Breast epithelium (tissue), 4 donors: Measurements from ENCODE around the gene AZGP1. TPM values are rescaled to one million over a fixed set of nuclear protein-coding genes. Genes with fewer than 3 reads are reported as not detected.

ENCODE experiments used
- DNase-seq, 2 donors: peaks; one replicate each; pipeline ENCODE4 v3.0.0-alpha.2; 2019; ENCODE audit warnings: low spot score in 2 of 2
- H3K27ac ChIP-seq, 2 donors: fragments of 200-600 bp; sonication (generic) in 1 of 2; one replicate each; pipeline ENCODE4 v1.5.1; 2016 to 2019; ENCODE audit warnings: mild to moderate bottlenecking in 1 of 2
- H3K27me3 ChIP-seq, 2 donors: fragments of 200-600 bp; sonication (generic) in 1 of 2; one replicate each; pipeline versions ENCODE4 v1.5.1 to v1.6.0; 2017 to 2019; ENCODE audit warnings: control low read depth in 1 of 2, mild to moderate bottlenecking in 1 of 2
- H3K36me3 ChIP-seq: fragments of 200-600 bp; one replicate; pipeline ENCODE4 v1.5.1; 2019
- H3K4me1 ChIP-seq, 2 donors: fragments of 200-600 bp; sonication (generic); one replicate each; pipeline ENCODE4 v1.5.1; 2016 to 2019; ENCODE audit warnings: control low read depth in 1 of 2
- H3K4me3 ChIP-seq, 3 donors: fragments of 200-600 bp; sonication (generic); 1 replicate in 2 of 3; 2 replicates in 1 of 3; pipeline ENCODE4 v1.5.1; 2016 to 2019; ENCODE audit warnings: mild to moderate bottlenecking in 3 of 3, moderate library complexity in 2 of 3
- H3K9me3 ChIP-seq, 2 donors: fragments of 200-600 bp; sonication (generic) in 1 of 2; one replicate each; pipeline ENCODE4 v1.5.1; 2016 to 2019; ENCODE audit warnings: control low read depth in 1 of 2
- CTCF ChIP-seq, 3 donors: fragments of 450-650 bp; IDR thresholded peaks; one replicate each; pipeline ENCODE4 v1.5.1; 2016 to 2017; ENCODE audit warnings: antibody characterized with exemption in 3 of 3, mild to moderate bottlenecking in 3 of 3, moderate library complexity in 3 of 3
- POLR2A ChIP-seq: fragments of 450-650 bp; IDR thresholded peaks from one replicate; pipeline ENCODE4 v1.6.1; 2016; ENCODE audit warnings: antibody characterized with exemption, mild to moderate bottlenecking, moderate library complexity
- POLR2AphosphoS5 ChIP-seq, 3 donors: sonication (generic); formaldehyde crosslinking; IDR thresholded peaks; one replicate each; pipeline ENCODE4 v1.6.1; 2017; ENCODE audit warnings: antibody characterized with exemption in 3 of 3
- intact Hi-C: fragments of 100-400 bp; cut with DNase I; formaldehyde crosslinking; loops from one replicate; pipeline ENCODE4 v1.15.1; 2023; ENCODE audit warnings: low total_unique reads
- total RNA-seq, 3 donors: library from RNA; depleted of rRNA; stranded (reverse); fragments of >200 nt; gene quantifications; one replicate each; pipeline ENCODE4 v1.1.0, GENCODE V29; 2016

Gene AZGP1
- total RNA-seq, 3 donors from 2014 or later = 40.0 to 4,981 (median 3,161) TPM

- intact Hi-C loops = no loop called here
- peaks cover 0 to 6% of the 10 kb centered on the region in 2 donors for H3K4me1 ChIP-seq
- H3K4me3 ChIP-seq = no peak overlapping the region
- no peak overlapping the region for H3K27ac ChIP-seq
- no peaks in the 10 kb centered on the region for H3K27me3 ChIP-seq
- no peak for TF ChIP-seq POLR2A
- no peak for TF ChIP-seq CTCF (IDR thresholded peaks at IDR 0.05)
- H3K9me3 ChIP-seq = no peaks in the 10 kb centered on the region
- H3K36me3 ChIP-seq = no peaks in the 10 kb centered on the region
- no peak for DNase-seq
Measured at GRCh38 chr7:99923200-99923599, 52.6 kb downstream of the AZGP1 start.

DNA sequence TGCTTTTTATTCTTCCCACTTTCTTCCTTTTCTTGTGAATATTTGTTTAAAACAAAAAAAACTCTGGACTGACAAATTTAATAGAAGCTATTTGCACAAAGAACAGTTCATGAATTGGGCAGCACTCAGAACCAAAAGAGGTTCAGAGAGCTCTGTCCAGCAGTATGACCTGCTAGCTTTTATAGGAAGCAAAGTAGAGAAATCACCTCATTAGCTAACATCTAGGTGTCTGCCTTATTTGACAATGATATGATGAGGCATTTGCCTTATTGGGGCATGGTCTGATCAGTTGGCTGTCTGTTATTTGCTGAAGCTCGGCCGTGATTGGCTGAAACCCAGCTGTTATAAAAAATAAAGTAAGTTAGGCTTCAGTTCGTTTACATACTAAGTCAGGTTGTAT, 55.7 kb downstream of the AZGP1 start:
- H3K27me3 ChIP-seq = no peaks in the 10 kb centered on the region
- H3K4me3 ChIP-seq = peak overlapping the region; percentile 80 to 98 (median 95)
- no peak for DNase-seq
- no peaks in the 10 kb centered on the region for H3K36me3 ChIP-seq
- H3K9me3 ChIP-seq = no peaks in the 10 kb centered on the region
- TF ChIP-seq CTCF (IDR thresholded peaks at IDR 0.05) = no peak
- no peak for TF ChIP-seq POLR2AphosphoS5 (IDR thresholded peaks at IDR 0.05)
- peaks cover 6 to 28% of the 10 kb centered on the region in 2 donors for H3K4me1 ChIP-seq
- intact Hi-C loops = no loop called here
- H3K27ac ChIP-seq = peak overlapping the region; percentile 94

GRCh38 chr7:99919814-99920112, 56.1 kb downstream of the AZGP1 start:
- Histone ChIP-seq H3K27me3 (no peaks in the 10 kb centered on the region), H3K27ac (peak overlapping the region; percentile 94), H3K36me3 (no peaks in the 10 kb centered on the region), H3K4me1 (peaks cover 6 to 28% of the 10 kb centered on the region in 2 donors), H3K9me3 (no peaks in the 10 kb centered on the region), H3K4me3 (peak overlapping the region; percentile 80 to 98 (median 95))
- intact Hi-C loops = loop anchor here (10.0 kb wide), 1 partner anchor 75 kb away; no protein-coding TSS in a partner anchor
- TF ChIP-seq POLR2A = no peak
- no peak for TF ChIP-seq CTCF (IDR thresholded peaks at IDR 0.05)
- TF ChIP-seq POLR2AphosphoS5 (IDR thresholded peaks at IDR 0.05) = no peak
- DNase-seq = no peak

DNA sequence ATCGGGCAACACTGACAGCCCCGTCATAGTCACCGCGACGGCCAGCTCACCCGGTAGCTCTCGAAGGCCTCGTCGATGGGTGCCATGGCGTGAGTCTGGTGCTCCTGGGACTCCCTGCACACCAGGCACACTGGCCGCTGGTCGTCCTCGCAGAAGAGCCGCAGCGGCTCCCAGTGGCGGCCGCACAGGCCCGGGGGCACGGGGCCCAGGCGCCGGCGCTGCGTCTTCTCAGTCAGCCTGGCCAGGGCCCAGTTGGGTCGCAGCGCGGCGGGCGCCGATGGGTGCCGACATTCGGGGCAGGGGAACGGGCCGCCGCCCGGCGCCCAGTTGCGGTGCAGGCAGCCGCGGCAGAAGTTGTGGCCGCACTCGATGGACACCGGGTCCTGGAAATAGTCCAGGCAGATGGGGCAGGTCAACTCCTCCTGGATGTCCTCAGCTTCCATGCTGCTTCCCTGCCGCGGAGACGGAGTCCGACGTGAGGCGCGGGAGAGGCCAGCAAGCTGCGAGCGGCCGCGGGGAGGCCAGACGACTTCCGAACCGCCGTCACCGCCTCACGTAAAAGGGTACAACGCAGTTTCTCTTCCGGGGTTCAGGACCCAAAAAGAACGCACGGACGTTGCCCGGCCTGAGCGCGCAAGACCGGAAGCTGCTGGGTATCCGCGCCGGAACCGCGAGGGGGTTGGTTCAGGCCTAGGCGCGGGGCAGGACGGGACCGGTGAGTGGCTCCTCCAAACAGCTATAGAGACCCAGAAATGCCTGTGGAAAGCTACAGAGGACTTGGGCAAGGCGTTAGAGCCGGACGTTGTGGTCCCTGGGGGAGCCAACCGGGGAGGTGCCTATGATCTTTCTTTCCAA, 56.6 kb downstream of the AZGP1 start, which contains the start of gene TRIM4:
TRIM4 (minus strand) TSS at position 572 of the 855 bp plus-strand sequence; CDS start at position 443, 129 bp downstream.
- Histone ChIP-seq H3K4me1 (peaks cover 6 to 28% of the 10 kb centered on the region in 2 donors), H3K36me3 (no peaks in the 10 kb centered on the region), H3K9me3 (no peaks in the 10 kb centered on the region), H3K27me3 (no peaks in the 10 kb centered on the region), H3K27ac (peak within 1 kb of the TSS; percentile 94), H3K4me3 (peak within 1 kb of the TSS; percentile 80 to 98 (median 95))
- intact Hi-C loops = loop anchor here (10.0 kb wide), 1 partner anchor 76 kb away; no protein-coding TSS in a partner anchor
- peak; percentile 85 to 90 for DNase-seq
- TF ChIP-seq CTCF (IDR thresholded peaks at IDR 0.05) (peak in 1 of 3 donors; percentile 19), POLR2AphosphoS5 (IDR thresholded peaks at IDR 0.05) (peak; percentile 83 to 90 (median 84)), POLR2A (peak; percentile 51)

Other genes starting within 250 kb of the AZGP1 start
- gene CYP3A7, start 240.8 kb downstream of the AZGP1 start, total RNA-seq = 1 to 10 TPM in 2 of 3 donors, not detected in 1; 1.5 to 2.3 TPM
- under 1 TPM; 0.33 to 0.64 (median 0.59) TPM for gene CYP3A4, start 191.8 kb downstream of the AZGP1 start, total RNA-seq
- gene CYP3A43, start 148.0 kb downstream of the AZGP1 start, total RNA-seq = not detected
- under 1 TPM; 0.32 to 0.98 (median 0.88) TPM for gene OR2AE1, start 99.0 kb downstream of the AZGP1 start, total RNA-seq
- 10 to 100 TPM; 46.1 to 65.9 (median 57.7) TPM for gene TRIM4, start 56.5 kb downstream of the AZGP1 start, total RNA-seq
- 10 to 100 TPM in 1 of 3 donors, 1 to 10 TPM in 1, under 1 TPM in 1; 0.80 to 25.6 (median 6.6) TPM for gene GJC3, start 46.4 kb downstream of the AZGP1 start, total RNA-seq
- 10 to 100 TPM; 30.6 to 65.1 (median 52.4) TPM for gene ZKSCAN1, start 39.6 kb upstream of the AZGP1 start, total RNA-seq
- gene ZSCAN21, start 73.7 kb upstream of the AZGP1 start, total RNA-seq = 10 to 100 TPM; 12.8 to 21.8 (median 13.0) TPM
- gene ZNF3, start 105.7 kb upstream of the AZGP1 start, total RNA-seq = 10 to 100 TPM; 19.4 to 43.6 (median 31.5) TPM
- 10 to 100 TPM; 40.8 to 73.4 (median 49.6) TPM for gene COPS6, start 112.9 kb upstream of the AZGP1 start, total RNA-seq
- gene MCM7, start 125.4 kb upstream of the AZGP1 start, total RNA-seq = 10 to 100 TPM; 46.9 to 51.7 (median 50.1) TPM
- 10 to 100 TPM; 13.8 to 23.3 (median 18.7) TPM for gene AP4M1, start 125.6 kb upstream of the AZGP1 start, total RNA-seq
- 10 to 100 TPM; 31.5 to 35.0 (median 34.4) TPM for gene TAF6, start 143.3 kb upstream of the AZGP1 start, total RNA-seq
- 10 to 100 TPM in 2 of 3 donors, 1 to 10 TPM in 1; 7.2 to 11.8 (median 11.3) TPM for gene CNPY4, start 143.6 kb upstream of the AZGP1 start, total RNA-seq
- gene MBLAC1, start 150.9 kb upstream of the AZGP1 start, total RNA-seq = 1 to 10 TPM; 2.7 to 6.9 (median 4.5) TPM
- 100 to 1,000 TPM; 154 to 285 (median 207) TPM for gene LAMTOR4, start 172.9 kb upstream of the AZGP1 start, total RNA-seq
- gene TRAPPC14, start 182.7 kb upstream of the AZGP1 start, total RNA-seq = 10 to 100 TPM in 2 of 3 donors, 1 to 10 TPM in 1; 3.4 to 16.1 (median 12.6) TPM
- 1 to 10 TPM in 2 of 3 donors, under 1 TPM in 1; 0.98 to 2.5 (median 1.9) TPM for gene GAL3ST4, start 192.6 kb upstream of the AZGP1 start, total RNA-seq
- 1 to 10 TPM; 1.4 to 3.6 (median 3.4) TPM for gene GPC2, start 201.3 kb upstream of the AZGP1 start, total RNA-seq
- gene STAG3, start 201.9 kb upstream of the AZGP1 start, total RNA-seq = 1 to 10 TPM in 2 of 3 donors, under 1 TPM in 1; 0.80 to 3.3 (median 1.3) TPM
- gene PVRIG, start 243.9 kb upstream of the AZGP1 start, total RNA-seq = 1 to 10 TPM in 1 of 3 donors, under 1 TPM in 2; 0.32 to 1.2 (median 0.66) TPM